ENCODE measurements around the gene COL9A3. TPM values are rescaled to one million over a fixed set of nuclear protein-coding genes. Genes with fewer than 3 reads are reported as not detected.
A peak's percentile ranks its signal among the peaks of the same experiment; 100 is the strongest.

The COL9A3 gene
- total RNA-seq, 1 donor from 2014 or later: 10.5 TPM

DNA sequence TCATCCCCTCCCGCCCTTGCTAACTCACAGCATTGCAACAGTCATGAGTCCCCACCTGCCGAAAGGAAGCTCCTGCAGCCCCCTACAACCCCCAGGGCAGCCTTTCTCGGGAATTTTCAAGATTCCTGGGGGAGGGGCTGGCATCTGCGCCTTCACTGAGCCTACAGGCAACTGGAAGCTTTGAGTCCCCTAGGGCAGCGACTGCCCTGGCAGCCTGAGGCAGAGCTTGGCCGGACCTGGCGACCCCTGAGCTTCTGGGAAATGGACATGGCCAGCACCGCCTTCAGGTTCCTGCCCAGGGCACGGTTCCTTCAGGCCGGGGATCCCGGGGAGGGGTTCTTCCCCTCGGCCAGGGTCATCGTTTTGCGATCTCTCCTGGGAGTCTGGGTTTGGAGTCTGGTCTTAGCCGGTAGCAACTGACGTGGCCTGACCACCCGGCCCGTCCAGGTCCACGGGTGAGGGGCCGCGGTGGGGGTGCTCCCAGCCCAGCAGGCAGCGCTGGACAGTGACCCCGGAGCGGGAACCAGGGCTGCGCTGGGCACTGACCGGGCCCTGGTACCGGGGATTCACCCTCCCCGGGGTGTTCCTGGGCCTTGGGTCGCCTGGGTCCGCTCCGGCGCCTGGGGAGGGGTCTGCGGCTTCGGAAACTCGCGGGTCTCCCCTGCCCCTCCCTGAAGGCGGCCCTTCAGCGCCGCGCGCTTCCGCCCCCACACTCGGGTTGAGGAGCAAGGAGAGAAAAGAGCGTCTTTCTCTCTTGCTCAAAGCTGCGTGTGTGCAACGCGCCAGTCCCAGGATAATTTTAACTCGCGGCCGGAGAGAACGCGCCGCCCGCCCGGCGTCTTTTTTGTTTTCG, 593 bp upstream of the COL9A3 start:
- no peak overlapping the region for H2AFZ ChIP-seq (replicated peaks)
- H3K27me3 ChIP-seq: peaks cover 29% of the 10 kb centered on the region
- H3K9me3 ChIP-seq (ENCODE audit: low read depth): no peaks in the 10 kb centered on the region
- no peak overlapping the region for H3K9ac ChIP-seq
- H3K27ac Mint-ChIP-seq: no peak overlapping the region
- no peaks in the 10 kb centered on the region for H3K9me3 Mint-ChIP-seq
- H4K20me1 ChIP-seq (ENCODE audit: low read depth): peaks cover 8% of the 10 kb centered on the region
- peak overlapping the region; percentile 85 for H3K4me2 ChIP-seq
- H3K4me3 ChIP-seq: peak overlapping the region; percentile 53
- H3K4me1 Mint-ChIP-seq: peaks cover 16% of the 10 kb centered on the region
- no peak overlapping the region for H3K27ac ChIP-seq
- TF ChIP-seq EZH2 (IDR thresholded peaks at IDR 0.05) (peak; percentile 79), EZH2phosphoT487 (IDR thresholded peaks at IDR 0.05) (peak; percentile 50)
- TF ChIP-seq, protein P1, sequence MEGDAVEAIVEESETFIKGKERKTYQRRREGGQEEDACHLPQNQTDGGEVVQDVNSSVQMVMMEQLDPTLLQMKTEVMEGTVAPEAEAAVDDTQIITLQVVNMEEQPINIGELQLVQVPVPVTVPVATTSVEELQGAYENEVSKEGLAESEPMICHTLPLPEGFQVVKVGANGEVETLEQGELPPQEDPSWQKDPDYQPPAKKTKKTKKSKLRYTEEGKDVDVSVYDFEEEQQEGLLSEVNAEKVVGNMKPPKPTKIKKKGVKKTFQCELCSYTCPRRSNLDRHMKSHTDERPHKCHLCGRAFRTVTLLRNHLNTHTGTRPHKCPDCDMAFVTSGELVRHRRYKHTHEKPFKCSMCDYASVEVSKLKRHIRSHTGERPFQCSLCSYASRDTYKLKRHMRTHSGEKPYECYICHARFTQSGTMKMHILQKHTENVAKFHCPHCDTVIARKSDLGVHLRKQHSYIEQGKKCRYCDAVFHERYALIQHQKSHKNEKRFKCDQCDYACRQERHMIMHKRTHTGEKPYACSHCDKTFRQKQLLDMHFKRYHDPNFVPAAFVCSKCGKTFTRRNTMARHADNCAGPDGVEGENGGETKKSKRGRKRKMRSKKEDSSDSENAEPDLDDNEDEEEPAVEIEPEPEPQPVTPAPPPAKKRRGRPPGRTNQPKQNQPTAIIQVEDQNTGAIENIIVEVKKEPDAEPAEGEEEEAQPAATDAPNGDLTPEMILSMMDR (IDR thresholded peaks at IDR 0.05): no peak
- H3K4me1 ChIP-seq: peaks cover 19% of the 10 kb centered on the region
- peaks cover 20% of the 10 kb centered on the region for H3F3A ChIP-seq (ENCODE audit: low read depth)
- H3K36me3 Mint-ChIP-seq: peaks cover 3% of the 10 kb centered on the region
- H3K27me3 Mint-ChIP-seq (ENCODE audit: insufficient read depth, low read depth): peaks cover 15% of the 10 kb centered on the region
- H3K4me3 Mint-ChIP-seq: peak overlapping the region; percentile 78
- H3K79me2 ChIP-seq (ENCODE audit: low read depth): no peaks in the 10 kb centered on the region
- no peaks in the 10 kb centered on the region for H3K36me3 ChIP-seq
- peak; percentile 88 for DNase-seq (ENCODE audit: low spot score)

DNA sequence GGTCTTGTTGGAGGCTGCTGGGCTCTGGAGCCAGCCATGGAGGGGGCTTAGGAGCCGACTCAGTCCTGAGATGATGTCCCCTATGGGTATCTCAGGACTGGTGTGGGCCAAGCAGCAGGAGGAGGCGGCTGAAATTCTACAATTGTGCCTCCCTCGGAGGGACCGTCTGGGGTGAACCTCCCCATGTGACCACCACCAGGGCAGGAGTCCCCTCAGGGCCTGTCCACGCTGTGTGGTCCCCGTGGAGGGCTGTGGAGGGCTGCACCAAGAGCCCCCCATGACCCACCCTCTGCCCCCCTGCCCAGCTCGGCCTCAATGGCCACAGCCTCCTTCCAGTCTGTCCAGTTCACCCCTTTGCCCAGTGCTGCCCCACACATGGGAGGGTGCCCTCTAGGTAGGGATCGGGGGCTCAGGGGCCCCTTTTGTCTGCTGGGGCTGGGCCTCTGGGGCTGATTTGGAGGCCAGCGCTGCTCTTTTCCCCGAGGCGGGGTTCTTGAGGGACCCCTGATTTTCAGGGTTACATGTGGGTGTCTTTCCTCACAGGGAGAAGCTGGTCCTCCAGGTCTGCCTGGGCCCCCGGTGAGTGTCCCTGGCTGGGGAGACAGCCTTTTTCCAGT, 1.2 kb downstream of the COL9A3 start:
- H3K9ac ChIP-seq: no peak overlapping the region

DNA sequence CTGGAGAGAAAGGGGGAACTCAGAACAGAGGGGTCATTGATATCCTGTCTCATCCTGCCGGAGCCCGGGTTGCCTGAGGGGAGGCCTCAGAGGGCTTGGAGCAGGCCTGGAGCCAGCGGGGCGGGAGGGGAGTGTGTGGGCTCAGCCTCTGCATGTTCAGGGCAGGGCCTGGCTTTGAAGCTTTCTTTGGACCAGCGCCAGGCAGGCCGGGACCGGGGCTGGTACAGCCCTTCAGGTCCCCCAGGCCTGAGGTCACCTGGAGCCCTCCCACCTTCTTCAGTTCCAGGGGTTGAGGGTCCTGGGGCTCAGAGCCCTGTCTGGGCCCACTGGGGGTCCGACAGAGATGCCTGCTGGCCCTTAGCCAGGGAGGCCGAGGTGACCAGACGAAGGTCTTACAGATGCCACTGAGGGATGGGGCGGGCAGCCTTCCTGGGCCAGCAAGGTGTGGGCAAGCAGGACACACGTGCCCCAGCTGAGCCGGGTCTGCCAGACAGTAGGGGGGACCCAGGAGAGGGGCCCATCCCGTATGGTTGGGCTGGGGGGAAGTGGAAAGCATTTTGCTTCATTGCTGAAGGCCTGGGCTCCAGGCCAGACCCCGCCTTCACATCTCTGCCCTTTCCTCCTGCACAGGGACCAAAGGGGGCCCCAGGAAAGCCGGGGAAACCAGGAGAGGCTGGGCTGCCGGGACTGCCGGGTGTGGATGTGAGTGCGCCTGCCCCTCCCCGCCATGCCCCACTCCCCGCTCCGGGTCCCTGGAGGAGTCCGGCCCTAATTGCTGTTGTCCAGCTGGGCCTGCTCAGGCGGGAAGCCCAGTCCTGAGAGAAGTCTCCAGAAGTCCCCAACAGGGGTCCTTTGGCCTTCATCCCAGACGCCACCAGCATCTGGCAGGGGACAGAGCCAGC, 2.0 kb downstream of the COL9A3 start:
- H3K4me1 ChIP-seq: peaks cover 28% of the 10 kb centered on the region
- H3K9me3 ChIP-seq (ENCODE audit: low read depth): no peaks in the 10 kb centered on the region
- TF ChIP-seq EZH2phosphoT487 (IDR thresholded peaks at IDR 0.05) (no peak), EZH2 (IDR thresholded peaks at IDR 0.05) (no peak)
- TF ChIP-seq, protein P1 (IDR thresholded peaks at IDR 0.05): no peak
- Mint-ChIP-seq H3K4me3 (peak overlapping the region; percentile 64), H3K4me1 (peaks cover 26% of the 10 kb centered on the region), H3K27ac (no peak overlapping the region), H3K27me3 (ENCODE audit: insufficient read depth, low read depth) (peaks cover 15% of the 10 kb centered on the region), H3K9me3 (no peaks in the 10 kb centered on the region), H3K36me3 (no peaks in the 10 kb centered on the region)
- H3K9ac ChIP-seq: no peak overlapping the region
- H3F3A ChIP-seq (ENCODE audit: low read depth): peaks cover 27% of the 10 kb centered on the region
- peak overlapping the region; percentile 9 for H3K4me2 ChIP-seq
- H3K27me3 ChIP-seq: peaks cover 29% of the 10 kb centered on the region
- H3K27ac ChIP-seq: no peak overlapping the region
- H3K79me2 ChIP-seq (ENCODE audit: low read depth): no peaks in the 10 kb centered on the region
- no peak overlapping the region for H2AFZ ChIP-seq (replicated peaks)
- no peak for DNase-seq (ENCODE audit: low spot score)
- H3K36me3 ChIP-seq: no peaks in the 10 kb centered on the region
- no peak overlapping the region for H3K4me3 ChIP-seq
- peaks cover 19% of the 10 kb centered on the region for H4K20me1 ChIP-seq (ENCODE audit: low read depth)

More for the DNA sequence above, 1.2 kb downstream of the COL9A3 start:
- H2AFZ ChIP-seq (replicated peaks): no peak overlapping the region
- peaks cover 20% of the 10 kb centered on the region for H3K4me1 Mint-ChIP-seq
- H3K36me3 Mint-ChIP-seq: no peaks in the 10 kb centered on the region
- peaks cover 29% of the 10 kb centered on the region for H3K27me3 ChIP-seq
- no peak overlapping the region for H3K27ac Mint-ChIP-seq
- H3F3A ChIP-seq (ENCODE audit: low read depth): peaks cover 23% of the 10 kb centered on the region
- H3K9me3 Mint-ChIP-seq: no peaks in the 10 kb centered on the region
- H3K4me3 ChIP-seq: no peak overlapping the region
- H3K79me2 ChIP-seq (ENCODE audit: low read depth): no peaks in the 10 kb centered on the region
- peak overlapping the region; percentile 85 for H3K4me2 ChIP-seq
- H3K9me3 ChIP-seq (ENCODE audit: low read depth): no peaks in the 10 kb centered on the region
- H3K4me1 ChIP-seq: peaks cover 20% of the 10 kb centered on the region
- peaks cover 15% of the 10 kb centered on the region for H3K27me3 Mint-ChIP-seq (ENCODE audit: insufficient read depth, low read depth)
- H4K20me1 ChIP-seq (ENCODE audit: low read depth): peaks cover 14% of the 10 kb centered on the region
- peak overlapping the region; percentile 64 for H3K4me3 Mint-ChIP-seq
- no peak overlapping the region for H3K27ac ChIP-seq
- no peak for DNase-seq (ENCODE audit: low spot score)
- TF ChIP-seq EZH2 (IDR thresholded peaks at IDR 0.05) (no peak), EZH2phosphoT487 (IDR thresholded peaks at IDR 0.05) (no peak)
- TF ChIP-seq, protein P1 (IDR thresholded peaks at IDR 0.05): no peak
- no peaks in the 10 kb centered on the region for H3K36me3 ChIP-seq

All from neural progenitor cell (in vitro differentiated cells).